BJ (cell line): ENCODE measurements around the gene TRAIP. TPM values are rescaled to one million over a fixed set of nuclear protein-coding genes. Genes with fewer than 3 reads are reported as not detected.

Source experiments
- CTCF ChIA-PET: fragments of 350-600 bp; formaldehyde crosslinking; extraction: SDS; loops from one replicate; lab custom pipeline; 2021; ENCODE audit warnings: antibody characterized with exemption, inconsistent platforms; lab: Yijun Ruan, JAX
- POLR2A ChIA-PET: fragments of 300-600 bp; sonication (Branson Sonifier 250); formaldehyde crosslinking; extraction: SDS; loops from one replicate; lab custom pipeline; 2021; ENCODE audit warnings: antibody characterized with exemption; lab: Charles Lee
- DNase-seq: peaks from one replicate; pipeline ENCODE4 v3.0.0-alpha.2; 2011; ENCODE audit warnings: low read depth
- H3K27me3 ChIP-seq: 2 replicates; pipeline ENCODE4 v1.6.0; 2011; ENCODE audit warnings: low read length; ENCODE audit not compliant: control insufficient read depth, insufficient read depth
- H3K36me3 ChIP-seq: 2 replicates; pipeline ENCODE4 v1.5.1; 2011; ENCODE audit warnings: low read length; ENCODE audit not compliant: control insufficient read depth, insufficient read depth
- H3K4me3 ChIP-seq: 2 replicates; pipeline ENCODE4 v1.5.1; 2011; ENCODE audit warnings: low read depth, mild to moderate bottlenecking, control low read depth, low read length
- polyA plus RNA-seq: library from polyadenylated mRNA; depleted of rRNA; stranded (reverse); fragments of >200 nt; gene quantifications from 2 replicates; pipeline ENCODE4 v1.2.3, GENCODE V29; 2011
- TF ChIP-seq, protein P1 (sequence below): IDR thresholded peaks from 2 replicates; pipeline ENCODE4 v1.5.1; 2011; ENCODE audit warnings: low read depth, mild to moderate bottlenecking, control low read depth, inconsistent platforms, low read length, moderate library complexity; ENCODE audit not compliant: insufficient read depth

The TRAIP gene
- polyA plus RNA-seq, 1 experiment = 5.8 TPM

- CTCF ChIA-PET = interaction anchor here (0.6 to 2.1 kb wide), 5 partner anchors 8 to 161 kb away, joined by 3 to 11 read pairs (median 6); partner anchors contain the start of gene INKA1
- TF ChIP-seq, protein P1, sequence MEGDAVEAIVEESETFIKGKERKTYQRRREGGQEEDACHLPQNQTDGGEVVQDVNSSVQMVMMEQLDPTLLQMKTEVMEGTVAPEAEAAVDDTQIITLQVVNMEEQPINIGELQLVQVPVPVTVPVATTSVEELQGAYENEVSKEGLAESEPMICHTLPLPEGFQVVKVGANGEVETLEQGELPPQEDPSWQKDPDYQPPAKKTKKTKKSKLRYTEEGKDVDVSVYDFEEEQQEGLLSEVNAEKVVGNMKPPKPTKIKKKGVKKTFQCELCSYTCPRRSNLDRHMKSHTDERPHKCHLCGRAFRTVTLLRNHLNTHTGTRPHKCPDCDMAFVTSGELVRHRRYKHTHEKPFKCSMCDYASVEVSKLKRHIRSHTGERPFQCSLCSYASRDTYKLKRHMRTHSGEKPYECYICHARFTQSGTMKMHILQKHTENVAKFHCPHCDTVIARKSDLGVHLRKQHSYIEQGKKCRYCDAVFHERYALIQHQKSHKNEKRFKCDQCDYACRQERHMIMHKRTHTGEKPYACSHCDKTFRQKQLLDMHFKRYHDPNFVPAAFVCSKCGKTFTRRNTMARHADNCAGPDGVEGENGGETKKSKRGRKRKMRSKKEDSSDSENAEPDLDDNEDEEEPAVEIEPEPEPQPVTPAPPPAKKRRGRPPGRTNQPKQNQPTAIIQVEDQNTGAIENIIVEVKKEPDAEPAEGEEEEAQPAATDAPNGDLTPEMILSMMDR = no peak
- POLR2A ChIA-PET = no interaction called here
Observed at GRCh38 chr3:49855662-49856061, 702 bp downstream of the TRAIP start.

GRCh38 chr3:49845694-49846093 is 10.7 kb downstream of the TRAIP start:
- Histone ChIP-seq H3K4me3 (no peak overlapping the region), H3K36me3 (no peaks in the 10 kb centered on the region; the same call in 1 of the 2 replicates), H3K27me3 (no peaks in the 10 kb centered on the region)
- TF ChIP-seq, protein P1 = no peak
- ChIA-PET CTCF (interaction anchor here (0.5 to 2.6 kb wide), 3 partner anchors 9 to 45 kb away, joined by 3 to 19 read pairs (median 3); partner anchors contain the start of gene INKA1), POLR2A (no interaction called here)
- DNase-seq = no peak

More at GRCh38 chr3:49855662-49856061, 702 bp downstream of the TRAIP start:
- Histone ChIP-seq H3K36me3 (no peaks in the 10 kb centered on the region), H3K27me3 (no peaks in the 10 kb centered on the region), H3K4me3 (peak overlapping the region; percentile 74)
- no peak for DNase-seq

GRCh38 chr3:49844464-49845183 is 11.7 kb downstream of the TRAIP start:
- TF ChIP-seq, protein P1 = no peak
- H3K4me3 ChIP-seq = no peak overlapping the region
- no peak for DNase-seq
- no peaks in the 10 kb centered on the region for H3K27me3 ChIP-seq
- no peaks in the 10 kb centered on the region; the same call in 1 of the 2 replicates for H3K36me3 ChIP-seq
- POLR2A ChIA-PET = interaction anchor here (0.7 kb wide), 1 partner anchor 18 kb away, joined by 5 read pairs; no protein-coding TSS in a partner anchor
- CTCF ChIA-PET = interaction anchor here (2.6 kb wide), 1 partner anchor 42 kb away, joined by 19 read pairs; the partner anchor contains the start of gene INKA1

GRCh38 chr3:49842843-49843517 is 13.4 kb downstream of the TRAIP start:
- no peak for DNase-seq
- Histone ChIP-seq H3K27me3 (no peaks in the 10 kb centered on the region), H3K4me3 (no peak overlapping the region), H3K36me3 (no peaks in the 10 kb centered on the region; the same call in 1 of the 2 replicates)
- ChIA-PET CTCF (interaction anchor here (0.8 to 12.2 kb wide), 2 partner anchors 38 to 59 kb away, joined by 3 to 287 read pairs; partner anchors contain the start of genes CDHR4 and INKA1), POLR2A (no interaction called here)
- TF ChIP-seq, protein P1 = no peak

- CTCF ChIA-PET = interaction anchor here (0.7 to 12.2 kb wide), 6 partner anchors 10 to 64 kb away, joined by 3 to 287 read pairs (median 6); partner anchors contain the start of genes CDHR4 and INKA1
- POLR2A ChIA-PET = no interaction called here
- TF ChIP-seq, protein P1 = no peak
- Histone ChIP-seq H3K4me3 (no peak overlapping the region), H3K36me3 (no peaks in the 10 kb centered on the region; the same call in 1 of the 2 replicates), H3K27me3 (no peaks in the 10 kb centered on the region)
- DNase-seq = no peak
Observed at GRCh38 chr3:49841806-49842205, 14.6 kb downstream of the TRAIP start.
